Glutamatergic neuron (in vitro differentiated cells): ENCODE results near the gene PTBP1. TPM values are rescaled to one million over a fixed set of nuclear protein-coding genes. Genes with fewer than 3 reads are reported as not detected.
A peak's percentile ranks its signal among the peaks of the same experiment; 100 is the strongest.

Experiments used
- DNase-seq: peaks from one replicate; pipeline ENCODE4 v3.0.0; 2022
- H3K27ac Mint-ChIP-seq: one replicate; pipeline ENCODE4 v1.8.0; 2020; ENCODE audit warnings: mild to moderate bottlenecking, mixed read lengths, inconsistent platforms; ENCODE audit not compliant: unreplicated experiment
- H3K27me3 Mint-ChIP-seq: one replicate; pipeline ENCODE4 v1.8.0; 2020; ENCODE audit warnings: mild to moderate bottlenecking, moderate library complexity, mixed read lengths, inconsistent platforms; ENCODE audit not compliant: unreplicated experiment
- H3K36me3 Mint-ChIP-seq: one replicate; pipeline ENCODE4 v1.8.0; 2020; ENCODE audit warnings: mild to moderate bottlenecking, mixed read lengths, inconsistent platforms; ENCODE audit not compliant: unreplicated experiment
- H3K4me1 Mint-ChIP-seq: one replicate; pipeline ENCODE4 v1.8.0; 2020; ENCODE audit warnings: mild to moderate bottlenecking, low read depth, mixed read lengths, inconsistent platforms; ENCODE audit not compliant: unreplicated experiment
- H3K4me3 Mint-ChIP-seq: one replicate; pipeline ENCODE4 v1.8.0; 2020; ENCODE audit warnings: mild to moderate bottlenecking, mixed read lengths, inconsistent platforms; ENCODE audit not compliant: unreplicated experiment
- H3K9me3 Mint-ChIP-seq: one replicate; pipeline ENCODE4 v1.8.0; 2020; ENCODE audit warnings: mild to moderate bottlenecking, moderate library complexity, mixed read lengths, inconsistent platforms; ENCODE audit not compliant: unreplicated experiment
- total RNA-seq: library from RNA; stranded (reverse); fragmentation: NEBNext Ultra II Directional; extraction: Animal tissue kit (Norgen Biotek cat#: 25700); gene quantifications from one replicate; pipeline ENCODE4 v1.2.1, GENCODE V29; 2021; ENCODE audit not compliant: unreplicated experiment
- TF ChIP-seq, protein P1 (sequence below): fragments of 200-600 bp; sonication (generic); IDR thresholded peaks from one replicate; pipeline ENCODE4 v1.5.0; 2021; ENCODE audit not compliant: partially characterized antibody, unreplicated experiment

Gene PTBP1
- total RNA-seq, 1 donor from 2014 or later = 244 TPM

DNA sequence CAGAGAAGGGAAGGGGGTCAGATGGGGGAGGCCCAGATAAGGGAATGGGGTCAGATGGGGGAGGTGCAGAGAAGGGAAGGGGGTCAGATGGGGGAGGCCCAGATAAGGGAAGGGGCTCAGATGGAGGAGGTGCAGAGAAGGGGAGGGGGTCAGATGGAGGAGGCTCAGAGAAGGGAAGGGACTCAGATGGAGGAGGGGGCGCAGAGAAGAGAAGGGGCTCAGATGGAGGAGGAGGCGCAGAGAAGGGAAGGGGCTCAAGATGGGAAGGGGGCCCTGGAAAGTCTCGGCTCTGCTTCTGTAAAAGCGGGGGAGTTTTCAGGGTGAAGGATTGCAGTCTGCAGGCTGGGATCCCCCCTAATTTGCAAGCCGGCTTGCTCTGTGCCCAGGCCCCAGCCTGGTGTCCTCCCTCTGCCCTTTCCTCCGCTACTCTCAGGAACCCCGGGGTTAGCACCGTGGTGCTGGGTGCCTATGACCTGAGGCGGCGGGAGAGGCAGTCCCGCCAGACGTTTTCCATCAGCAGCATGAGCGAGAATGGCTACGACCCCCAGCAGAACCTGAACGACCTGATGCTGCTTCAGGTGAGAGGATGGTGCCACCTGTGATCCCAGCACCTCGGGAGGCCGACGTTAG is 32.0 kb downstream of the PTBP1 start:
- Mint-ChIP-seq H3K27ac (no peak overlapping the region), H3K9me3 (no peaks in the 10 kb centered on the region), H3K4me1 (no peaks in the 10 kb centered on the region), H3K36me3 (no peaks in the 10 kb centered on the region), H3K27me3 (peaks cover under 1% of the 10 kb centered on the region), H3K4me3 (no peak overlapping the region)
- DNase-seq = no peak
- TF ChIP-seq, protein P1, sequence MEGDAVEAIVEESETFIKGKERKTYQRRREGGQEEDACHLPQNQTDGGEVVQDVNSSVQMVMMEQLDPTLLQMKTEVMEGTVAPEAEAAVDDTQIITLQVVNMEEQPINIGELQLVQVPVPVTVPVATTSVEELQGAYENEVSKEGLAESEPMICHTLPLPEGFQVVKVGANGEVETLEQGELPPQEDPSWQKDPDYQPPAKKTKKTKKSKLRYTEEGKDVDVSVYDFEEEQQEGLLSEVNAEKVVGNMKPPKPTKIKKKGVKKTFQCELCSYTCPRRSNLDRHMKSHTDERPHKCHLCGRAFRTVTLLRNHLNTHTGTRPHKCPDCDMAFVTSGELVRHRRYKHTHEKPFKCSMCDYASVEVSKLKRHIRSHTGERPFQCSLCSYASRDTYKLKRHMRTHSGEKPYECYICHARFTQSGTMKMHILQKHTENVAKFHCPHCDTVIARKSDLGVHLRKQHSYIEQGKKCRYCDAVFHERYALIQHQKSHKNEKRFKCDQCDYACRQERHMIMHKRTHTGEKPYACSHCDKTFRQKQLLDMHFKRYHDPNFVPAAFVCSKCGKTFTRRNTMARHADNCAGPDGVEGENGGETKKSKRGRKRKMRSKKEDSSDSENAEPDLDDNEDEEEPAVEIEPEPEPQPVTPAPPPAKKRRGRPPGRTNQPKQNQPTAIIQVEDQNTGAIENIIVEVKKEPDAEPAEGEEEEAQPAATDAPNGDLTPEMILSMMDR = no peak

GRCh38 chr19:831407-832369 is 34.4 kb downstream of the PTBP1 start:
- DNase-seq = no peak
- H3K27ac Mint-ChIP-seq = no peak overlapping the region
- TF ChIP-seq, protein P1 = no peak

DNA sequence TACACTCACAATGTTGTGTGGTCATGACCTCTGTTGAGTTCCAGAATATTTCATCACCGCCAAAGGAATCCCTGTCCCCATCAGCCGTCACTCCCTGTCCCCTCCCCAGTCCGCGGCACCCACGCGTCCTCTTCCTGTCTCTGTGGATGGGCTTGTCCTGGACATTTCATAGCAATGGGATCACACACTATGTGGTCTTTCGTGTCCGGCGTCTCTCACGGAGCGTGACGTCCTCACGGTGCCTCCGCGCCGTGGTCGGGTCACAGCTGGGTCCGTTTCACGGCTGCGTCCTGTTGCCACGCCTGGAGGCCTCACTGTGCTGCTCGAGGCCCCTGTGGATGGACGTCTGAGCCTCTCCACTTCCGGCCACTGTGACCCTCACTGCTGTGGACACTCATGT is 37.0 kb downstream of the PTBP1 start:
- no peak for DNase-seq
- no peaks in the 10 kb centered on the region for H3K36me3 Mint-ChIP-seq
- no peak overlapping the region for H3K27ac Mint-ChIP-seq
- H3K4me3 Mint-ChIP-seq = no peak overlapping the region
- H3K27me3 Mint-ChIP-seq = peaks cover 7% of the 10 kb centered on the region
- no peaks in the 10 kb centered on the region for H3K4me1 Mint-ChIP-seq
- TF ChIP-seq, protein P1 = no peak
- H3K9me3 Mint-ChIP-seq = peaks cover 3% of the 10 kb centered on the region

More at GRCh38 chr19:831407-832369, 34.4 kb downstream of the PTBP1 start:
- Mint-ChIP-seq H3K4me3 (no peak overlapping the region), H3K27me3 (peaks cover 7% of the 10 kb centered on the region), H3K36me3 (no peaks in the 10 kb centered on the region), H3K4me1 (no peaks in the 10 kb centered on the region), H3K9me3 (peaks cover 3% of the 10 kb centered on the region)

- Mint-ChIP-seq H3K9me3 (peaks cover 3% of the 10 kb centered on the region), H3K27ac (no peak overlapping the region), H3K27me3 (peaks cover 7% of the 10 kb centered on the region), H3K36me3 (no peaks in the 10 kb centered on the region), H3K4me1 (no peaks in the 10 kb centered on the region), H3K4me3 (no peak overlapping the region)
- DNase-seq = peak; percentile 61
- TF ChIP-seq, protein P1 = no peak
Observed at GRCh38 chr19:835210-835810, 38.1 kb downstream of the PTBP1 start.
